Measurements from ENCODE around the gene SKI.

The SKI gene

GRCh38 chr1:2346691-2347408, 118.7 kb downstream of the SKI start:
- no peak for TF ChIP-seq CTCF (IDR thresholded peaks at IDR 0.05; ENCODE audit: control insufficient read depth, insufficient read depth, low read depth, low read length, missing control alignments)
- H3K4me3 ChIP-seq (ENCODE audit: control insufficient read depth, low read depth, low read length), result no peak overlapping the region
- no peak for DNase-seq (ENCODE audit: low read depth)

GRCh38 chr1:2347409-2347785, 119.3 kb downstream of the SKI start:
- H3K4me3 ChIP-seq (ENCODE audit: control insufficient read depth, low read depth, low read length), result no peak overlapping the region
- TF ChIP-seq CTCF (IDR thresholded peaks at IDR 0.05; ENCODE audit: control insufficient read depth, insufficient read depth, low read depth, low read length, missing control alignments), result no peak
- no peak for DNase-seq (ENCODE audit: low read depth)

GRCh38 chr1:2347896-2348295, 119.8 kb downstream of the SKI start:
- DNase-seq (ENCODE audit: low read depth), result no peak
- TF ChIP-seq CTCF (IDR thresholded peaks at IDR 0.05; ENCODE audit: control insufficient read depth, insufficient read depth, low read depth, low read length, missing control alignments), result no peak

GRCh38 chr1:2348346-2349325, 120.5 kb downstream of the SKI start:
- no peak for DNase-seq (ENCODE audit: low read depth)
- H3K4me3 ChIP-seq (ENCODE audit: control insufficient read depth, low read depth, low read length), result no peak overlapping the region
- no peak for TF ChIP-seq CTCF (IDR thresholded peaks at IDR 0.05; ENCODE audit: control insufficient read depth, insufficient read depth, low read depth, low read length, missing control alignments)

More at GRCh38 chr1:2347896-2348295, 119.8 kb downstream of the SKI start:
- no peak overlapping the region for H3K4me3 ChIP-seq (ENCODE audit: control insufficient read depth, low read depth, low read length)

GRCh38 chr1:2349806-2350205, 121.7 kb downstream of the SKI start:
- TF ChIP-seq CTCF (IDR thresholded peaks at IDR 0.05; ENCODE audit: control insufficient read depth, insufficient read depth, low read depth, low read length, missing control alignments), result no peak
- no peak for DNase-seq (ENCODE audit: low read depth)

GRCh38 chr1:2350501-2350900, 122.4 kb downstream of the SKI start:
- TF ChIP-seq CTCF (IDR thresholded peaks at IDR 0.05; ENCODE audit: control insufficient read depth, insufficient read depth, low read depth, low read length, missing control alignments), result no peak
- H3K4me3 ChIP-seq (ENCODE audit: control insufficient read depth, low read depth, low read length), result no peak overlapping the region
- DNase-seq (ENCODE audit: low read depth), result no peak

More at GRCh38 chr1:2349806-2350205, 121.7 kb downstream of the SKI start:
- no peak overlapping the region for H3K4me3 ChIP-seq (ENCODE audit: control insufficient read depth, low read depth, low read length)

Measured in AG09309 (cell line).